ENCODE measurements around the gene SOX18.

DNA sequence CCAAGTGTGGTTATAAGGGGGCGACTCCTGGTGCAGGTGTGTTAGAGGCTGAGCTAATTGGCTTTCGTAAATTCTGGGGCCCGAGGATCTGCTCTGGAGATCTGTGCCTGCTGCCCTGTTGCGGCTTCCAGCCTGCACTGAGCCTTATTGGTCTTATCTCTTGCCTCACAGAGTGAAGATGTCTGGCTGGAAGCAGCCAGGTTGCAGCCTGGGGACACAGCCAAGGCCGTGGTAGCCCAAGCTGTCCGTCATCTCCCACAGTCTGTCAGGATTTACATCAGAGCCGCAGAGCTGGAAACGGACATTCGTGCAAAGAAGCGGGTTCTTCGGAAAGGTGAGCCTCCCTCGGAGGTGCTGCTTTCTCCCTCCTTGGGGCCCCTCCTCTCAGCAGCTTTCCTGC is 48.5 kb downstream of the SOX18 start:
- no peak for TF ChIP-seq CTCF (IDR thresholded peaks at IDR 0.05)
- TF ChIP-seq EP300 (IDR thresholded peaks at IDR 0.05): no peak
- no peak for TF ChIP-seq POLR2AphosphoS5 (IDR thresholded peaks at IDR 0.05)
- no peak for TF ChIP-seq POLR2A (IDR thresholded peaks at IDR 0.05)
